ENCODE results near the gene GAS2L1. TPM values are rescaled to one million over a fixed set of nuclear protein-coding genes. Genes with fewer than 3 reads are reported as not detected.
A peak's percentile ranks its signal among the peaks of the same experiment; 100 is the strongest.

GAS2L1 gene
- total and polyA plus RNA-seq, 4 donors = 3.8 to 40.1 (median 16.3) TPM

DNA sequence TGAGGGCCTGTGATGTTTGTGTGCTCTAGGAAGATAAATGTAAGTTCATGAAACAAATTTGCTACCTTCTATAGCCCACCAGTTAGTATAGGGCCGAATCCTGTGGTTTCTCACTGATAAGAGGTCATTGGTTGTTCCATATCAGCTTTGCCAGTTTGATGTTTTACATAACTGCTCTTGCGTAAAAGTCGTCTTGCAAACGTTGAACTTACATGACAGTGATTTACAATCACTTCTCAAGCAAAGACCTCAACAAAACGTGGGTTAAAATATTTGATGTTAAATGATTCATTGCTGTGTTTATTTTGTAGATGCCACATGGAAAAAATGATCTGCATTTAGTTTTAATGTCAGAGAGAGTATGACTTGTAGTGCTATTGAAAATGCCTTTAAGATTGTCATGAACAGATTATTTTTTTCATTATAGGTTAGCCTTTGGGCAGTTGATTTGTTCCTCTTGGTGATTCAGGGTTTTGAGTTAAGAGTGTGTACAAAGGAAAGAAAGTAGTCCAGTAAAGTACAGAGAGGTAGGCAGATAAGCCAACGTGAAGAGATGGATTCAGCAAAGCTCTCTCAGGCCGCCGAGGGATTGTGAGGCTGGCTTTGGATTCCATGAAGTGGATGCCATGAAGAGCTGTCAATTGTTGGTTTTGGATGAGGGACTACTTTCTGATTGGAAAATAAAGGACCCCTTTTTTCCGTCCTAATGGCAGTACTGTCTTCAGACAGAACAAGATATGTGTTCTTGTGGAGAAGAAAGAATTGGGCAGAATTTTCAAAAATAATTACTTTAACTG, 35.8 kb upstream of the GAS2L1 start:
- H3K4me1 ChIP-seq (ENCODE audit: control insufficient read depth in 5 of 5, insufficient read depth in 5 of 5, low read length in 5 of 5) = peaks cover 12 to 51% (median 24%) of the 10 kb centered on the region in 5 donors
- H3K4me3 ChIP-seq = no peak overlapping the region
- no peaks in the 10 kb centered on the region for H3K27me3 ChIP-seq (ENCODE audit: control insufficient read depth in 3 of 3, insufficient read depth in 3 of 3, low read length in 2 of 3)
- 13 to 29% methylated on average over 9 of the region's 9 CpGs for WGBS, 2 donors
- H3K9ac ChIP-seq (ENCODE audit: insufficient read depth in 1 of 2, low read length in 2 of 2) = peak overlapping the region in 1 of 2 donors; percentile 83
- DNase-seq = no peak
- ATAC-seq (ENCODE audit: insufficient read depth, low FRiP score) = no peak
- peaks cover 7 to 37% (median 28%) of the 10 kb centered on the region in 4 donors for H3K36me3 ChIP-seq (ENCODE audit: control insufficient read depth in 4 of 4, insufficient read depth in 4 of 4, low read length in 4 of 4)
- H3K27ac ChIP-seq (ENCODE audit: low read depth in 1 of 2, low read length in 1 of 2) = no peak overlapping the region
- no peaks in the 10 kb centered on the region for H3K9me3 ChIP-seq (ENCODE audit: control insufficient read depth in 4 of 4, insufficient read depth in 3 of 4, low read length in 3 of 4)
- TF ChIP-seq, protein P1, sequence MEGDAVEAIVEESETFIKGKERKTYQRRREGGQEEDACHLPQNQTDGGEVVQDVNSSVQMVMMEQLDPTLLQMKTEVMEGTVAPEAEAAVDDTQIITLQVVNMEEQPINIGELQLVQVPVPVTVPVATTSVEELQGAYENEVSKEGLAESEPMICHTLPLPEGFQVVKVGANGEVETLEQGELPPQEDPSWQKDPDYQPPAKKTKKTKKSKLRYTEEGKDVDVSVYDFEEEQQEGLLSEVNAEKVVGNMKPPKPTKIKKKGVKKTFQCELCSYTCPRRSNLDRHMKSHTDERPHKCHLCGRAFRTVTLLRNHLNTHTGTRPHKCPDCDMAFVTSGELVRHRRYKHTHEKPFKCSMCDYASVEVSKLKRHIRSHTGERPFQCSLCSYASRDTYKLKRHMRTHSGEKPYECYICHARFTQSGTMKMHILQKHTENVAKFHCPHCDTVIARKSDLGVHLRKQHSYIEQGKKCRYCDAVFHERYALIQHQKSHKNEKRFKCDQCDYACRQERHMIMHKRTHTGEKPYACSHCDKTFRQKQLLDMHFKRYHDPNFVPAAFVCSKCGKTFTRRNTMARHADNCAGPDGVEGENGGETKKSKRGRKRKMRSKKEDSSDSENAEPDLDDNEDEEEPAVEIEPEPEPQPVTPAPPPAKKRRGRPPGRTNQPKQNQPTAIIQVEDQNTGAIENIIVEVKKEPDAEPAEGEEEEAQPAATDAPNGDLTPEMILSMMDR (IDR thresholded peaks at IDR 0.05; ENCODE audit: control extremely low read depth, extremely low read depth) = no peak

DNA sequence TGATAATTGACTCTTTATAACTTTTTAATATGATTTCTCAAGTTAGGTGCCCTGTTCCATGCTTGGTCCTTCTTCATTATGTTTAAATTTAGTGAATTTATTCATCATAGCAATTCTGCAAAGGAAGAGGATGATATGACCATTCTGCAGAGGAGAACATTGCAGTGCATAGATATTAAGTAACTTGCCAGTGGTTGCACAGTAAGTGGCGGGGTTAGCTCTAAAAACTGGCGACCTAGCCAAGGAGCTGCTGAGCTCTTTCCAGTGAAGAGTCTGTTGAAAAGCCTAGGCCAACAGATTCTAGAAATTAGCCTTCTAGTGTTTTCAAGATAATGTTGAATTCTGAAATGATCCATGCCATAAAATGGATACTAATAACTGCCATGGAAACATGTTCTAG, 33.8 kb upstream of the GAS2L1 start:
- 79 to 84% methylated on average over 2 of the region's 2 CpGs for WGBS, 2 donors
- H3K4me1 ChIP-seq (ENCODE audit: control insufficient read depth in 5 of 5, insufficient read depth in 5 of 5, low read length in 5 of 5) = peaks cover 1 to 36% (median 24%) of the 10 kb centered on the region in 5 donors
- H3K27ac ChIP-seq (ENCODE audit: low read depth in 1 of 2, low read length in 1 of 2) = no peak overlapping the region
- no peak overlapping the region for H3K4me3 ChIP-seq
- no peak for ATAC-seq (ENCODE audit: insufficient read depth, low FRiP score)
- TF ChIP-seq, protein P1 (IDR thresholded peaks at IDR 0.05; ENCODE audit: control extremely low read depth, extremely low read depth) = no peak
- H3K36me3 ChIP-seq (ENCODE audit: control insufficient read depth in 4 of 4, insufficient read depth in 4 of 4, low read length in 4 of 4) = peaks cover 15 to 56% (median 39%) of the 10 kb centered on the region in 4 donors
- no peaks in the 10 kb centered on the region for H3K9me3 ChIP-seq (ENCODE audit: control insufficient read depth in 4 of 4, insufficient read depth in 3 of 4, low read length in 3 of 4)
- no peaks in the 10 kb centered on the region for H3K27me3 ChIP-seq (ENCODE audit: control insufficient read depth in 3 of 3, insufficient read depth in 3 of 3, low read length in 2 of 3)
- DNase-seq = no peak
- H3K9ac ChIP-seq (ENCODE audit: insufficient read depth in 1 of 2, low read length in 2 of 2) = no peak overlapping the region

DNA sequence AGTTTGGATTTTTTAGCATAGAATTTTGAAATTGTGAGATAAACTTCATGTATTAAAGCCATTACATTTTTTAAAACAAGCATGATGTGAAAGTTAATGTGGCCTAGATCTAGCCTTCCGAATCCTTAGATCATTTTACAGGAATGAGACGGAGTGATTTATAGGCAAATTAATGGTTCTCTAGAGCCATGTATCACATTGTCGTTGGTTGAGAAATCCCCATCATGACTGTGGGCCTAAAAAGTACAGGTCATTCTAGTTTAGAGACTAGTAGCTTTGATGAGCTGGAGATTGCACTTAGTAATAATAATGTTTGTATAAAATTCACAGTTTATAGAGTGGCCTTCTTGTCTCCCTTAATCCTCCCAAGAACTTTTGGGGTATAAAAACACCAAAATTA, 31.3 kb upstream of the GAS2L1 start:
- Histone ChIP-seq H3K9ac (ENCODE audit: insufficient read depth in 1 of 2, low read length in 2 of 2) (no peak overlapping the region), H3K27ac (ENCODE audit: low read depth in 1 of 2, low read length in 1 of 2) (no peak overlapping the region), H3K4me1 (ENCODE audit: control insufficient read depth in 5 of 5, insufficient read depth in 5 of 5, low read length in 5 of 5) (peaks cover 1 to 24% (median 18%) of the 10 kb centered on the region in 5 donors), H3K27me3 (ENCODE audit: control insufficient read depth in 3 of 3, insufficient read depth in 3 of 3, low read length in 2 of 3) (no peaks in the 10 kb centered on the region), H3K36me3 (ENCODE audit: control insufficient read depth in 4 of 4, insufficient read depth in 4 of 4, low read length in 4 of 4) (peaks cover 26 to 68% (median 53%) of the 10 kb centered on the region in 4 donors), H3K4me3 (no peak overlapping the region), H3K9me3 (ENCODE audit: control insufficient read depth in 4 of 4, insufficient read depth in 3 of 4, low read length in 3 of 4) (no peaks in the 10 kb centered on the region)
- DNase-seq (no peak), ATAC-seq (ENCODE audit: insufficient read depth, low FRiP score) (no peak)
- 70 to 78% methylated on average over 3 of the region's 3 CpGs for WGBS, 2 donors
- TF ChIP-seq, protein P1 (IDR thresholded peaks at IDR 0.05; ENCODE audit: control extremely low read depth, extremely low read depth) = no peak
